OCI-LY3 (cell line): Measurements from ENCODE around the gene PLCH2.
A peak's percentile ranks its signal among the peaks of the same experiment; 100 is the strongest.

Experiments
- H2AFZ ChIP-seq: fragments of 200-600, 300-600 bp; shearing (Covaris generic); 2 replicates; pipeline ENCODE4 v1.6.0; 2014; ENCODE audit warnings: antibody characterized with exemption, low read depth, low read length
- H3K27ac ChIP-seq: fragments of 200-600, 300-600 bp; sonication (generic); 2 replicates; pipeline ENCODE4 v1.5.1; 2014; ENCODE audit warnings: mild to moderate bottlenecking, low read length, moderate library complexity, mixed read lengths
- H3K27me3 ChIP-seq: fragments of 200-600, 300-600 bp; sonication (generic); 2 replicates; pipeline ENCODE4 v1.6.1; 2014; ENCODE audit warnings: low read depth, low read length, mixed read lengths
- H3K36me3 ChIP-seq: fragments of 200-600, 300-600 bp; sonication (generic); replicated peaks from 2 replicates; pipeline ENCODE3; 2014; ENCODE audit warnings: low read depth, low read length, mixed read lengths
- H3K4me1 ChIP-seq: fragments of 300-600, 200-600 bp; sonication (generic); 2 replicates; pipeline ENCODE4 v1.6.1; 2014; ENCODE audit warnings: low read length, mixed read lengths
- H3K4me2 ChIP-seq: fragments of 200-600, 300-600 bp; sonication (generic); 2 replicates; pipeline ENCODE4 v1.6.1; 2014; ENCODE audit warnings: low read length, mixed read lengths
- H3K4me3 ChIP-seq: fragments of 300-600, 200-600 bp; sonication (generic); 2 replicates; pipeline ENCODE4 v1.5.1; 2014; ENCODE audit warnings: antibody characterized with exemption, mild to moderate bottlenecking, low read length, moderate library complexity
- H3K79me2 ChIP-seq: fragments of 300-600, 200-600 bp; shearing (Covaris generic); 2 replicates; pipeline ENCODE4 v1.6.1; 2014; ENCODE audit warnings: mild to moderate bottlenecking, low read length, mixed read lengths
- H3K9ac ChIP-seq: fragments of 300-600, 200-600 bp; shearing (Covaris generic); 2 replicates; pipeline ENCODE4 v1.6.0; 2014; ENCODE audit warnings: mild to moderate bottlenecking, low read length, moderate library complexity
- H3K9me3 ChIP-seq: fragments of 200-600, 300-600 bp; shearing (Covaris generic); 2 replicates; pipeline ENCODE4 v1.6.1; 2014; ENCODE audit warnings: low read length, mixed read lengths; ENCODE audit not compliant: insufficient read depth
- H4K20me1 ChIP-seq: fragments of 200-600, 300-600 bp; sonication (generic); 2 replicates; pipeline ENCODE4 v1.6.1; 2016; ENCODE audit warnings: low read length, mixed read lengths; ENCODE audit not compliant: insufficient read depth
- EZH2phosphoT487 ChIP-seq: fragments of 200-600 bp; shearing (Covaris generic); IDR thresholded peaks from 2 replicates; pipeline ENCODE4 v1.6.1; 2018; ENCODE audit warnings: antibody characterized with exemption, mixed run types, low read depth
- TF ChIP-seq, protein P1 (sequence below): fragments of 200-600, 300-600 bp; sonication (generic); IDR thresholded peaks from 2 replicates; pipeline ENCODE4 v1.5.1; 2014; ENCODE audit warnings: antibody characterized with exemption, low read length, low read depth

The PLCH2 gene

DNA sequence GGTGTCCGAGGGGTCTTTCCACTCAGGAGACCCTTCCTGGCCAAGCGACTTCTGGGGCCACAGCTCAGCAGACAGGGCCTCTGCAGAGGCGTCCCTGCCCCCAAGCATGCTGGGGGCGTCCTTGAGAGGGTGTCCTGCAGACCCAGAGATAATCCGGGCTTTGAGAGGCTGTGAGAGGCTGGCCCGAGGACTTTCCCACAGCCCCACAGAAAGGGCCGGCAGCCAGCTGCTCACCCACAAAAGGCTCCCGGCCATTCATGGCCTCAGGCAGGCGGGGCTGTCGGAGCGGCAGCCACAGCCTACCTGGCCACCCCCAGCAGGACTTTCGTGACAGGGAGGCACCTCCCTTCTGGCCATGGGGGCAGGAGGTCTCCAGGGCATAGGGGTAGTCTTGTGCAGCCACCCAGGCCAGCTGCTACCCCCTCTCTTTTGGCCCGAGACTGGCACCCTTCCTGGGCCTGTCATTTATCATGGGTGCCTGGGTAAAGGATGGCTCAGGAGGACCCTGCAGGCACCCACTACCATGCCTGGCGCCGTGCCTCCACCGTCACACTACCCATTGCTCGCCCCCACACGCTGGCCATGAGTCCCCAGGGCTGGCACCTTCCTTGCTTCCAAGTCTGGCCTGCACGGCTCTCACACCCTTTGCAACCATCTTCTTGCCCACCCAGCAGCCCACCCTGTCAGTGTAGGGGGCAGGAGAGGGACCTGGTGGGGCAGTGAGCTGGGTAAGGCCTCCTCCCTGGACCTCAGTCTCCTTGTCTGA is 69.0 kb downstream of the PLCH2 start:
- Histone ChIP-seq H3K4me3 (peak overlapping the region; percentile 79), H3K9ac (peak overlapping the region; percentile 57; the same call in 1 of the 2 replicates), H3K27ac (no peak overlapping the region), H3K36me3 (no peaks in the 10 kb centered on the region), H3K4me1 (peaks cover 28% of the 10 kb centered on the region), H3K79me2 (no peaks in the 10 kb centered on the region), H3K27me3 (no peaks in the 10 kb centered on the region), H3K9me3 (no peaks in the 10 kb centered on the region), H3K4me2 (peak overlapping the region; percentile 93), H2AFZ (no peak overlapping the region), H4K20me1 (no peaks in the 10 kb centered on the region)
- TF ChIP-seq, protein P1, sequence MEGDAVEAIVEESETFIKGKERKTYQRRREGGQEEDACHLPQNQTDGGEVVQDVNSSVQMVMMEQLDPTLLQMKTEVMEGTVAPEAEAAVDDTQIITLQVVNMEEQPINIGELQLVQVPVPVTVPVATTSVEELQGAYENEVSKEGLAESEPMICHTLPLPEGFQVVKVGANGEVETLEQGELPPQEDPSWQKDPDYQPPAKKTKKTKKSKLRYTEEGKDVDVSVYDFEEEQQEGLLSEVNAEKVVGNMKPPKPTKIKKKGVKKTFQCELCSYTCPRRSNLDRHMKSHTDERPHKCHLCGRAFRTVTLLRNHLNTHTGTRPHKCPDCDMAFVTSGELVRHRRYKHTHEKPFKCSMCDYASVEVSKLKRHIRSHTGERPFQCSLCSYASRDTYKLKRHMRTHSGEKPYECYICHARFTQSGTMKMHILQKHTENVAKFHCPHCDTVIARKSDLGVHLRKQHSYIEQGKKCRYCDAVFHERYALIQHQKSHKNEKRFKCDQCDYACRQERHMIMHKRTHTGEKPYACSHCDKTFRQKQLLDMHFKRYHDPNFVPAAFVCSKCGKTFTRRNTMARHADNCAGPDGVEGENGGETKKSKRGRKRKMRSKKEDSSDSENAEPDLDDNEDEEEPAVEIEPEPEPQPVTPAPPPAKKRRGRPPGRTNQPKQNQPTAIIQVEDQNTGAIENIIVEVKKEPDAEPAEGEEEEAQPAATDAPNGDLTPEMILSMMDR, result no peak
- TF ChIP-seq EZH2phosphoT487, result no peak

DNA sequence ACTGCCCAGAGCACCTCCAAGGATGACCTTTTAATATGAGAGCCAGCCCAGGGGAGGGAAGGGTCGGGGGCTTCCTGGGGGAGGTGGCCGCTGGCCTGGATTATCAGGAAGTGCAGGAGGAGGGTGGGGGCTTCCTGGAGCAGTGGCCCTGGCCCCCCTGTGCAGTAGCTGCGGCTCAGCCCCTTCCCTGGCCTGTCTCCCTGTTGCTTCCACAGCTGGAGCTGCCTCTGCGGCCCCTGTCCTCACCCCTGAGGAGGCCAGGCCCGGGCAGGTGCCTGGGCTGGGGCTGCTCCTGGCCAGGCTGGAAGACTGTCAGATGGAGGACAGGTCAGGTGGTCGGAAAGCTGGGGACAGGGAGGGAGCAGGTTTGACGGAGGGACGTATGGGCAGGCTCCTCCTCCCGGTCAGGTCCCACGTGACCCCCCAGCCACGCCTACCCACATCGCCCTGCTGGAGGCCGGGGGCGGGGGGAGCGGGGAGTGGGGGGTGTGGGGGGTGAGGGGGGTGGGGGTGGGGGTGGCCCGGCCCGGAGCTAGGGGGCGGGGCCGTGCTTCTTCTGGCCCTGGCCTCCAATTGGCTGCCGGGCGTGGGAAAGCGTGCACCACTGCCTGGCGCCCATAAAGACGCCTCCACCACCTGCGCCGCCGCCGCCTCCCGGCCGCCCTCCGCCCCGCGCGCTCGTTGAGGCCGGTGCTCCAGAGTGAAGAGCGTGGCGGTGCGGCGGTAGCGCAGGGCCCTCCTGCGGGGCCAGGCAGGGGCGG is 69.8 kb downstream of the PLCH2 start:
- Histone ChIP-seq H4K20me1 (no peaks in the 10 kb centered on the region), H2AFZ (no peak overlapping the region), H3K36me3 (no peaks in the 10 kb centered on the region), H3K4me3 (peak overlapping the region; percentile 80), H3K27ac (peak overlapping the region; percentile 99), H3K9me3 (no peaks in the 10 kb centered on the region), H3K4me2 (peak overlapping the region; percentile 93), H3K4me1 (peaks cover 36% of the 10 kb centered on the region), H3K27me3 (no peaks in the 10 kb centered on the region), H3K9ac (peak overlapping the region; percentile 98), H3K79me2 (no peaks in the 10 kb centered on the region)
- TF ChIP-seq EZH2phosphoT487, result no peak
- TF ChIP-seq, protein P1, result no peak

DNA sequence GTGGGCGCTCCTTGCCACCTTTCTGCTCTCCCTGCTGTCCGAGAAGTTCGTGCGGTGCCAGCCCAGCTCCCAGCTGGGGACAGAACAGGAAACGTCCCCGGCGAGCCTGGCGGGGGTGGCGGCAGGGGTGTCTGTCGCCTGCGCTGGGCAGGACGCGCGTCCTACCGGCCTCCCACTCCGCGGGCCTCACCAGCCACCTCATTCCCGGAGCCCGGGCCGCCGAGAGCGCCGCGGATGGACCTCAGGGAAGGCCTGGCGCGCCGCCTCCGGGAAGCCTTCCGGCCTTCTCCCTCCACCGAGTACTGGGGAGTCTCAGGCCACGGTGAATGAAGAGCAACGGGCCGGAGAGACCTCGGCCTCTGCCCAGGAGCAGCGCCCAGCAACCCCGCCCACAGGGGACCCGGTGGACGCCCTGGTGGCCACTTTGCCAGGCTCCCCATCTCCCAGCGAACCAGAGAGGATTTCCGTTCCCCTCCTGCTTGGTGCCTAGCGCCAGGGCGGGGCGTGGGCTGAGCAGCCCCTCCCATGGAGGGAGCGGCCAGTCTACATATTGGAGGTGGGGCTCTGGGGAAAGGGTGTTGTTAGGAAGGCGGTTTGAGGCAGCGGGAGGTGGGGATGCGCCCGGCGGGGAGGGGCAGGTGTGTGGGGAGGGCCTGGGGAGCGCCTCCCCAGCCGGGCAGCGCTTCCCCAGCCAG is 70.6 kb downstream of the PLCH2 start:
- peaks cover 40% of the 10 kb centered on the region for H3K4me1 ChIP-seq
- no peaks in the 10 kb centered on the region for H3K27me3 ChIP-seq
- no peaks in the 10 kb centered on the region for H3K9me3 ChIP-seq
- peak overlapping the region; percentile 89 for H3K4me2 ChIP-seq
- peak overlapping the region; percentile 98 for H3K9ac ChIP-seq
- peak overlapping the region; percentile 99 for H3K27ac ChIP-seq
- H4K20me1 ChIP-seq, result no peaks in the 10 kb centered on the region
- TF ChIP-seq EZH2phosphoT487, result no peak
- TF ChIP-seq, protein P1, result no peak
- H3K79me2 ChIP-seq, result no peaks in the 10 kb centered on the region
- H3K36me3 ChIP-seq, result no peaks in the 10 kb centered on the region
- peak overlapping the region; percentile 80 for H3K4me3 ChIP-seq
- no peak overlapping the region for H2AFZ ChIP-seq
